ENCODE results near the gene TASP1.
"Not testable (repeated sequence)": the region's sequence is repeated elsewhere in the genome, so short reads cannot be mapped to it uniquely, and the experiment has no call there.

GRCh38 chr20:13617585-13617984 lies 21.1 kb downstream of the TASP1 start:
- not testable (repeated sequence) for TF ChIP-seq CTCF, POLR2A (IDR thresholded peaks at IDR 0.05)
